NCI-H2196 (cell line): ENCODE results near the gene SNRPE.

Experiments used
- DNase-seq: peaks from one replicate; lab custom pipeline; 2025; ENCODE audit not compliant: unreplicated experiment; lab: John Stamatoyannopoulos, UW

Gene SNRPE

GRCh38 chr1:203878422-203878821, 17.0 kb downstream of the SNRPE start:
- DNase-seq, result no peak

GRCh38 chr1:203880606-203881005, 19.2 kb downstream of the SNRPE start:
- DNase-seq, result no peak

GRCh38 chr1:203888807-203889251, 27.4 kb downstream of the SNRPE start:
- no peak for DNase-seq

GRCh38 chr1:203891950-203892349, 30.6 kb downstream of the SNRPE start:
- no peak for DNase-seq

GRCh38 chr1:203898458-203899352, 37.3 kb downstream of the SNRPE start:
- no peak for DNase-seq

- DNase-seq, result no peak
Measured at GRCh38 chr1:203899353-203899716, 37.9 kb downstream of the SNRPE start.

GRCh38 chr1:203899869-203900714, 38.7 kb downstream of the SNRPE start:
- no peak for DNase-seq

GRCh38 chr1:203901581-203901980, 40.2 kb downstream of the SNRPE start:
- DNase-seq, result no peak

- DNase-seq, result no peak
Measured at GRCh38 chr1:203905275-203905674, 43.9 kb downstream of the SNRPE start.

- DNase-seq, result no peak
Measured at GRCh38 chr1:203906932-203907331, 45.5 kb downstream of the SNRPE start.

- no peak for DNase-seq
Measured at GRCh38 chr1:203907901-203908300, 46.5 kb downstream of the SNRPE start.

GRCh38 chr1:203911806-203912205, 50.4 kb downstream of the SNRPE start:
- DNase-seq, result no peak

- DNase-seq, result no peak
Measured at GRCh38 chr1:203913073-203913521, 51.7 kb downstream of the SNRPE start.

GRCh38 chr1:203914292-203914691, 52.9 kb downstream of the SNRPE start:
- DNase-seq, result no peak

GRCh38 chr1:203915811-203916210, 54.4 kb downstream of the SNRPE start:
- DNase-seq, result no peak

GRCh38 chr1:203916756-203917155, 55.4 kb downstream of the SNRPE start:
- DNase-seq, result no peak
